ENCODE measurements around the gene CENPV. TPM values are rescaled to one million over a fixed set of nuclear protein-coding genes. Genes with fewer than 3 reads are reported as not detected.

Gene CENPV
- total RNA-seq, 2 donors from 2014 or later = 12.0 to 32.5 TPM

DNA sequence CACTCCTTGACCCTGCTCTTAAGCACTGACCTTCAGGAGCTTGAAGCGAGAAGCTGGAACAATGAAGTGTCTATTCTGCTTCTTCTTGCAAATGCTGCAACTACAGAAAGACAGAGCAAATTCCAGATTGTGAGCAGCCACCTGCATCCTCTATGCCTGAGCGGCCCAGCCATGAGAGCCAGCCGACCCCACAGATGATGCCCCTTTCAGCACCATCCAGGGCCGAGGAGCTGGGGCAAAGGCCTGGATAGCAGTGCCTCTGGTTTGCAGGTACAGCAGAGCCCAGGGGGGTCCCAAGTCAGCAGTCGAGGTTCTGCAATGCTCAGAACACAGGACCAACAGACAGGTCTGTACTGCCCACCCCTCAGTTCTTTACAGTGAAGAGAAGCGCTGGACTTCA is 4.7 kb downstream of the CENPV start:
- H3K36me3 ChIP-seq = peaks cover 12% of the 10 kb centered on the region
- DNase-seq (ENCODE audit: low spot score) (no peak), ATAC-seq (ENCODE audit: insufficient number of reproducible peaks, low FRiP score, low read depth) (no peak)

DNA sequence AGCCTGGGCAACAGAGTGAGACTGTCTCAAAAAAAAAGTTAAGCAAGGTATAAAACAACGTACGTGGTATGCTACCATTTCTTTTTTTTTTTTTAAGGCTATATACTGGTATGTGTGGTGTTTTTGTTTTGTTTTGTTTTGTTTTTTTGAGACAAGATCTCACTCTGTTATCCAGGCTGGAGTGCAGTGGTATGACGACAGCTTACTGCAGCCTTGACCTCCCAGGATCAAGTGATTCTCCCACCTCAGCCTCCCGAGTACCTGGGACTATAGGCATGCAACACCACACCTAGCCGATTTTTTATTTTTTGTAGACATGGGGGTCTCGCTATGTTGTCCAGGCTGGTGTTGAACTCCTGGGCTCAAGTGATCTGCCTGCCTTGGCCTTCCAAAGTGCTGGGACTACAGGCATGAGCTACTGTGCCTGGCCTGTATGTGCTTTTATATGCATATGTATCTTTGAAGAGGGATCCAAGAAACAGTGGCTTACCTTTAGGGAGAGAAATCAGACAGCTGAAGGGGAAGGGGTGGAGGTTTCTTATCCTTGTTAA is 6.5 kb downstream of the CENPV start:
- TF ChIP-seq, protein P1, sequence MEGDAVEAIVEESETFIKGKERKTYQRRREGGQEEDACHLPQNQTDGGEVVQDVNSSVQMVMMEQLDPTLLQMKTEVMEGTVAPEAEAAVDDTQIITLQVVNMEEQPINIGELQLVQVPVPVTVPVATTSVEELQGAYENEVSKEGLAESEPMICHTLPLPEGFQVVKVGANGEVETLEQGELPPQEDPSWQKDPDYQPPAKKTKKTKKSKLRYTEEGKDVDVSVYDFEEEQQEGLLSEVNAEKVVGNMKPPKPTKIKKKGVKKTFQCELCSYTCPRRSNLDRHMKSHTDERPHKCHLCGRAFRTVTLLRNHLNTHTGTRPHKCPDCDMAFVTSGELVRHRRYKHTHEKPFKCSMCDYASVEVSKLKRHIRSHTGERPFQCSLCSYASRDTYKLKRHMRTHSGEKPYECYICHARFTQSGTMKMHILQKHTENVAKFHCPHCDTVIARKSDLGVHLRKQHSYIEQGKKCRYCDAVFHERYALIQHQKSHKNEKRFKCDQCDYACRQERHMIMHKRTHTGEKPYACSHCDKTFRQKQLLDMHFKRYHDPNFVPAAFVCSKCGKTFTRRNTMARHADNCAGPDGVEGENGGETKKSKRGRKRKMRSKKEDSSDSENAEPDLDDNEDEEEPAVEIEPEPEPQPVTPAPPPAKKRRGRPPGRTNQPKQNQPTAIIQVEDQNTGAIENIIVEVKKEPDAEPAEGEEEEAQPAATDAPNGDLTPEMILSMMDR (IDR thresholded peaks at IDR 0.05) = no peak
- Histone ChIP-seq H3K27ac (no peak overlapping the region), H3K27me3 (replicated peaks; ENCODE audit: insufficient read depth) (no peaks in the 10 kb centered on the region), H3K4me1 (ENCODE audit: control insufficient read depth in 1 of 2, low read depth in 2 of 2) (peaks cover 0 to 2% of the 10 kb centered on the region in 2 donors), H3K36me3 (peaks cover 12% of the 10 kb centered on the region), H3K4me3 (no peak overlapping the region), H3K9me3 (no peaks in the 10 kb centered on the region)
- DNase-seq (ENCODE audit: low spot score) (no peak), ATAC-seq (ENCODE audit: insufficient number of reproducible peaks, low FRiP score, low read depth) (no peak)

More for the DNA sequence above, 4.7 kb downstream of the CENPV start:
- Histone ChIP-seq H3K4me3 (no peak overlapping the region), H3K27ac (no peak overlapping the region), H3K27me3 (replicated peaks; ENCODE audit: insufficient read depth) (no peaks in the 10 kb centered on the region), H3K9me3 (no peaks in the 10 kb centered on the region), H3K4me1 (ENCODE audit: control insufficient read depth in 1 of 2, low read depth in 2 of 2) (peaks cover 3 to 10% of the 10 kb centered on the region in 2 donors)
- TF ChIP-seq, protein P1 (IDR thresholded peaks at IDR 0.05) = no peak

DNA sequence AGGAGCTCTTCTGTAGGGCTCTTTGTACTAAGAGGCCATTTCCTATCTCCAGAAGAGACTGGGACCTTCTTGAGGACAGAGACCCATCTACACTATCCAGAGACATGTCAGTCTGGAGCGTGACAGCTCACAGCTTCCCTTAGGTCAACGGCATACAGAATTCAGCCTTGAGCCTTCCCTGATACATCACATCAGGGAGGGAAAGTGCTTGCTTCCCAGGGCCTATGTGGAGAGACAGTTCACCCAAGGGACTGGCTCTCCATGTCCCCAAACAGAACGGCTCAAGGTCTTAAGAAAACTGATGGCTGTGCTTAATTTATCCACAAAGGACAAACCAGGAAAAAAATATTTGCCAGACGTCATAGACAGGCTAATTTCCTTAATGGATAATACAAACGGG is 7.7 kb downstream of the CENPV start:
- H3K4me3 ChIP-seq = no peak overlapping the region
- DNase-seq (ENCODE audit: low spot score) (no peak), ATAC-seq (ENCODE audit: insufficient number of reproducible peaks, low FRiP score, low read depth) (no peak)
- TF ChIP-seq, protein P1 (IDR thresholded peaks at IDR 0.05) = no peak
- no peaks in the 10 kb centered on the region for H3K27me3 ChIP-seq (replicated peaks; ENCODE audit: insufficient read depth)
- peaks cover 12% of the 10 kb centered on the region for H3K36me3 ChIP-seq
- H3K9me3 ChIP-seq = no peaks in the 10 kb centered on the region
- no peaks in the 10 kb centered on the region for H3K4me1 ChIP-seq (ENCODE audit: control insufficient read depth in 1 of 2, low read depth in 2 of 2)
- H3K27ac ChIP-seq = no peak overlapping the region

DNA sequence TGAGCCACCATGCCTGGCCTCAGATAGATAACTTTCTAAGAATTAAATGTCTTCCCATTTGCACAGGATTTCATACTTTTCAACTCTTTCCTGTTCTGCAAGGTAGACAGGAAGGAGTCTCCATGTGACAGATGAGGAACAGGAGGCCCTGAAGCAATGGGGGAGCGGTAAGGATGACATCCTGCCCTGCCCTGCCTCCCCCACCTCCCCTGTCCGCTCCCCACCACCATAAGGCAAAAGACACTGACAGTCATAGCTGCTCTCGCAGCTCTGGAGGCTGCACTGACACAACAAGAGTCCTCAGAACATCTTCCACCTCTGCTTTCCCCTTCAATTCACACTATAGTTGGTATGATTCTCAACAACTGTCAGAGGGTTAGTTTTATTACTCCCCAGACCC is 9.7 kb downstream of the CENPV start:
- Histone ChIP-seq H3K27ac (no peak overlapping the region), H3K27me3 (replicated peaks; ENCODE audit: insufficient read depth) (no peaks in the 10 kb centered on the region), H3K9me3 (no peaks in the 10 kb centered on the region), H3K4me3 (no peak overlapping the region), H3K4me1 (ENCODE audit: control insufficient read depth in 1 of 2, low read depth in 2 of 2) (no peaks in the 10 kb centered on the region), H3K36me3 (peaks cover 8% of the 10 kb centered on the region)
- TF ChIP-seq, protein P1 (IDR thresholded peaks at IDR 0.05) = no peak
- ATAC-seq (ENCODE audit: insufficient number of reproducible peaks, low FRiP score, low read depth) = no peak
- DNase-seq (ENCODE audit: low spot score) = no peak

DNA sequence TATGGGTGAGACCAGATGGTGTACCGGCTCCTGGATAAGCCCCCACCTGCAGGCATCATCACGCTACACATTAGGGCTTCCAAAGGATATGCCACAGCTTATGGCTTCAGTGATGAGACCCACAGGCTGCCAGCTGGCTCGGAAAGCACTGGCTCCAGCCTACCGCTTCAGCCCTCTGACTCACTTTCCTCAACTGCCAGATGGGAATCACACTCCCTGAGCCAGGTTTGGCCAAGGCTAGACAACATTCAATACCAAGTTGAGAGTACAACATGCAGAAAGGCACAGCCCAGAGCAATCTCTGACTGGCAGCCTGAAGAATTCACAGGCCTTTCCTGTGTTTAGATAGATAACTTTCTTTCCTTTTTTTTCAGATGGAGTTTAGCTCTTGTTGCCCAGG is 10.3 kb downstream of the CENPV start:
- ATAC-seq (ENCODE audit: insufficient number of reproducible peaks, low FRiP score, low read depth) (no peak), DNase-seq (ENCODE audit: low spot score) (no peak)
- H3K9me3 ChIP-seq = no peaks in the 10 kb centered on the region
- no peaks in the 10 kb centered on the region for H3K4me1 ChIP-seq (ENCODE audit: control insufficient read depth in 1 of 2, low read depth in 2 of 2)
- H3K36me3 ChIP-seq = peaks cover 8% of the 10 kb centered on the region
- H3K4me3 ChIP-seq = no peak overlapping the region
- no peaks in the 10 kb centered on the region for H3K27me3 ChIP-seq (replicated peaks; ENCODE audit: insufficient read depth)
- TF ChIP-seq, protein P1 (IDR thresholded peaks at IDR 0.05) = no peak
- H3K27ac ChIP-seq = no peak overlapping the region
